HG03097 (cell line): ENCODE results near the gene RBM33.
A peak's percentile ranks its signal among the peaks of the same experiment; 100 is the strongest.

Experiments used
- ATAC-seq: cut with Tn5 transposase; IDR thresholded peaks from one replicate; pipeline ENCODE4 v1.9.1; 2021; ENCODE audit not compliant: unreplicated experiment, low FRiP score

Gene RBM33

DNA sequence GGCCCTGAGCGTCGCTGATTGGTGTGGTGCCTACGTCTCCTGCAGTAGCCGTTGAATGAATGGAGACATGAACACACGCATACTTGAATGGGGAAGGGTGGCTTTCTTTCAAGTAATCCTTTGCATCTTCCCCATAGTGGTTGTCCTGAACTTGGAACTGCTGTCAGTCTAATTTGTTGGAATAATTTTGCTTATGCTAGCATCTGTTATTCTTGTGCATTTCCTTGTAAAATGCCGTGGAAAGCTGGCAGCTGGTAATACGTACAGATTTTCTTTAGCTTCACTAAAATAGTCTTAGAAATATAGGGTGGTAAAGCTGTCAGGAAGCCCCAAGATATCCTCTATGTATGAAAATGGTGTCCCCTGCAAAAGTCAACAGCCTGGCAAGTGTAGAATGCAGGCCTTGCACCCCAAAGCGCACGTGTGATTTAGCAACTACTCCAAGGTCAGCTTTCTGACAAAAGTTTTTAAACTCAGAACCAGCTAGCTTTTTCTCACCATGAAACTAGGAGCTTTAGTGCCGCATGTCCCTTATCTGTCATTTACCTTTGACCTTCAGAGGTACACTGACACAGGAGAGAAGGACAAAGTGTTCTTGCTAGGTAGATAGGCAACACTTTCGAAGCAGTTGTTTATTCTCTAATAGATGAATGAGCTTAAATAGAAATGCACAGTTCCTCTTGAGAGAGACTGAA lies 70.8 kb downstream of the RBM33 start:
- no peak for ATAC-seq

DNA sequence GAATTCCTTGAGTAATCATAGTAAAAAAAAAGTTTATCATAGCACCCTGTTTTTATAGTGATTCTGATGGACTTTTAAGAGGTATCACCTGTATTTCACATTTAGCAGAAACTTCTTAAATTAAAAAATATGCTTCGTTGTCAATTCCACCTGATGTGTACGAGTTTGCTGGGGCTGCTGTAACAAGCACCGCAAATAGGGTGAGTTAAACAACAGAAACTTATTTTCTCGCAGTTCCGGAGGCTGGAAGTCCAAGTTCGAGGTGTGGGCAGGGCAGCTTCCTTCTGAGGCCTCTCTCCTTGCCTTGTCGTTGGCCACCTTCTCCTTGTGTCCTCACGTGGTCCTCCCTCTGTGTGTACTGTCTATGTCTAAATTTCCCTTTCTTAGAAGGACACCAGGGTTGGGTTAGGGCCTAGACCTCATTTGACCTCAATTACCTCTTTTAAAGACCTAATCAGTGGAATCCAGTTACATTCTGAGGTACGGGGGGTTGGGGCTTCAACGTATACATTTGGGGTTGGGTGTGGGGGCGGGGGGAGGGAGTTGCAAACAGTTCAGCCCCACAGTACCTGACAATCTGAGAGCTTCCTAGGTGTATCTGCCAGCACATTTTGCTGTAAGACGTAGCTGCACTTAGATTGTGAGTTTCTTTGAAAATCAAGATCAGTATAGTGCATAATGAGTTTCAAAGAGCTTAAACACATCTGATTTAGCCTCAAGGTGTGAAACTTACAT lies 72.7 kb downstream of the RBM33 start:
- no peak for ATAC-seq

GRCh38 chr7:155721056-155721455 lies 76.6 kb downstream of the RBM33 start:
- ATAC-seq, result no peak

DNA sequence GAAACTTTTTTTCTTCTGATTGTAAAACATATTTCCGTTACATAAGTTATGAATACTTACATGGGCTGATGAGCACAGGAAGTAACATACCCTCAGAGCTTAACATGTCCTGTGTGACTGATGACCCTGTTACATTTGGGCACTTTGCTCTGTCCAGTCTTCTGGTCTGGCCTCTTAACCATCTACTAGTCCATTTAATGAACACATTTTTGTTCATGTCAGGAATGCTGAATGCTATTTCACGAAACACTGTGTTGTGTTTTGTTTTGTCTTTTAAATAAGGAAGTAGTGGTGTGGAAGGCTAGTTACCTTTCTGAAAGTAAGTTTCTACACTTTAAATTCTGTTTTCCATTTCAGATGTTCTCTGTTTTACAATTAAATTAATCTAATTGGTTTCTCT lies 77.7 kb downstream of the RBM33 start:
- ATAC-seq, result peak; percentile 62

GRCh38 chr7:155722936-155723335 lies 78.5 kb downstream of the RBM33 start:
- ATAC-seq, result no peak

DNA sequence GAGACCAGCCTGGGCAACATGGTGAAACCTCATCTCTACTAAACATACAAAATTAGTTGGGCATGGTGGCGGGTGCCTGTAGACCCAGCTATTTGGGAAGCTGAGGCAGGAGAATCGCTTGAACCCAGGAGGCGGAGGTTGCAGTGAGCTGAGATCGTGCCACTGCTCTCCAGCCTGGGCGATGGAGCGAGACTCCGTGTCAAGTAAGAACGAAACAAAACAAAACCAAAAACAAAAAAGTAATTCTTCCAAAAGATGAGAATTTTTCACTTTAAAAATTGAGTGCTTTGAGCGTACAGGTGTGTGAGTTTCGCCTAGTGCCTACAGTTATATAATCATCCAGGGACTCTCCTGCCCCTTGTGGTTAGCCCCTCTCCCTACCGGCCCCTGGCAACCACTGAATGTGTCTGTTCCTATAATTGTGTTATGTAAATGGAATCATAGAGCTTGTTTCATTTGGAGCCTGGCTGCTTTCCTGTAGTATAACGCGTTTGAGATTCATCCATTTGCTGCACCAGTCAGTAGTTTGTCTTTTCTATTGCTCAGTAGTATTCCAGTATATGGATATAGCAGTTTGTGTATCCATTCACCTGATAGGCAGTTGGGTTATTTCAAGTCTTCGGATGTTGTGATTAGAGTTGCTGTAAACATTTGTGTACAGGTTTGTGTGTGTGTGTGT lies 80.0 kb downstream of the RBM33 start:
- ATAC-seq, result no peak

GRCh38 chr7:155725006-155725355 lies 80.5 kb downstream of the RBM33 start:
- no peak for ATAC-seq

DNA sequence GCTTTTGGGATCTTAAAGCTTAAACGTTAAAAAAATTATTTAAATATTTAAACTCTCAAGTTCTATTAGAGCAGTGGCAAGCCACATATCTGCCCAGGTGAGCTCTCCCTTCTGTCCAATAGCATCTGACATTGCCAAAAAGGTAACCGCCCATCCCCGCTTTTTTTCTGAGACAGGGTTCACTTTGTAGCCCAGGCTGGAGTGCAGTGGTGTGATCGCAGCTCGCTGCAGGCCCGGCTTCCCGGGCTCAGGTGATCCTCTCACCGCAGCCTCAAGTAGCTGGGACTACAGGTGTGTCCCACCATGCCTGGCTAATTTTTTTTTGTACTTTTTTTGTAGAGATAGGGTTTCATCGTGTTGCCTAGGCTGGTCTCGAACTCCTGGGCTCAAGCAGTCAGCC lies 83.2 kb downstream of the RBM33 start:
- ATAC-seq, result no peak

DNA sequence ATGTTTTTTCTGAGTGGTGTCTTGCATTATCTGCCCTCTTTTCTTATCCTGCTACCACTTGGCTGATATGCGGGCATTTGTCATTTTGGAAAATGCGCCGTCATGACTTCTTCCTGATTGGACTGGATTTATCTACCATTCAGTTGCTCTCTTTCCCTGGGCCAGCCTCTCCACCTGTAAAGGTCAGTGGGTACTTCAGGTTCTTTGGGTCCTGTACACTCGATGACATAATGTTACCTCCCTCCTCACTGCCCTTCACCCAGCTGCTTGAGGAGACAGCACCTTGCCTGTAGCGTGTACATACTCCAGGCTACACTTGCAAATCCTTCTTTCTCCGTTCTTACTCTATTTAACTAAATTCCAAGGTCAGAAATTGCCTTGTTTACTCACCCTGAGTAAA lies 83.7 kb downstream of the RBM33 start:
- no peak for ATAC-seq

DNA sequence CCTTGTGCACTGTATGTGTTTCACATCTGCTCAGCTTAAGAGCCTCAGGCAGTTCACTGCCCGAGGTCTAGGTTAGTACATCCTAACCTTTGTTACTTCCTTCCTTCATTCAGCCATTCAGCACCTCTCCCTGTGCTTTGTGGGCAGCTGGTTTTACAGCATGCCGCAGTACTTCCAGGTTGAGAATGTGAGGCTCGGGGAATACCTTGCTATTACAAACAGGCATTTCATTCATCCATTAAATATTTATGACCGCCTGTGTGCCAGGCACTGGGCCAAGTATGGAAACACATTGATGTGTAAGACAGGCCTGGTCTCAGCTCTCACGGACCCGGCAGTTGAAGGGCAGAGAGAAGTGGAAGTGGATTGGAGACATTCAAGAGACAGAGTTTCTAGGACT lies 85.4 kb downstream of the RBM33 start:
- no peak for ATAC-seq

GRCh38 chr7:155731380-155731779 lies 86.9 kb downstream of the RBM33 start:
- no peak for ATAC-seq

GRCh38 chr7:155731871-155732270 lies 87.4 kb downstream of the RBM33 start:
- no peak for ATAC-seq

GRCh38 chr7:155732286-155732685 lies 87.8 kb downstream of the RBM33 start:
- no peak for ATAC-seq

DNA sequence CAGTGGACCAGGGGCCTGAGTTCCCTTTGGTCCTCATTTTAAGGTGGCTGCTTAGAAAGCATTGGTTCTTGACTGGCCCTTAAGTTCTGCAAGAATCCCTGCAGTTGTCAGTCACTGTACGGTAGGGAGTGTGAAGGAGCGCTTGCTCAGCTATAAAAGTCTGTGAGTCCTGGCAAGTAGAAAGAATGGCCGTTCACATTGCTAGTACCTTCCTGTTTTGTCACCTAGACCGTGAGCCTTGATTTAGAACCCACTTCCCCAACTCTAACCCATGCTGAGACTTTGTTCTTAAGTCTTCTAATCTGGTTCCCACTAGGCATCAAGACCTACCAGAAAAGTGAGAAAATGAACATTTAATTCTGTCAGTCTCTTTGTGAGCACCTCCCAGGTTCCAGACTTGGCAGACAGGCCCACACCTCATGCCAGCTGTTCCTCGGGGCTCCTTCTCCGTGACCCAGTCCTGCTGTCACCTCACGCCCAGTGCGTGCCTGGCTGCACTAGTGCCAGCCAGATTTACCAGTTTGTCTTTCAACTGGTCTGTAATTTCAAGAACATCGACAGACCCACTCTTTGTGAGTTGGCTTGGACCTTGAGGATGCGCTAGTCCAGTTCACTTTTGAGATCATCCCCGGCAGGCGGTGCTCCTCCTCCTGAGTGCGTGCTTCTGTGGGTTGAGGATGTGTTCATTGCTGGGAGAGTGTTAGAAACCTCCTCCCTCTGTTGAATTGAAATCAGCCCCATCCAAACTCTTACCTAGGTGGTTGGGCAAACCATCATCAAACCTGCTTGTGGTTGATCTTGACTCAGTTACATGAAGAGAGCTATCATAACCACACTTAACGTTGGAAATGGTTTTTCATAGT lies 89.4 kb downstream of the RBM33 start:
- no peak for ATAC-seq

GRCh38 chr7:155734445-155734809 lies 90.0 kb downstream of the RBM33 start:
- ATAC-seq, result no peak

DNA sequence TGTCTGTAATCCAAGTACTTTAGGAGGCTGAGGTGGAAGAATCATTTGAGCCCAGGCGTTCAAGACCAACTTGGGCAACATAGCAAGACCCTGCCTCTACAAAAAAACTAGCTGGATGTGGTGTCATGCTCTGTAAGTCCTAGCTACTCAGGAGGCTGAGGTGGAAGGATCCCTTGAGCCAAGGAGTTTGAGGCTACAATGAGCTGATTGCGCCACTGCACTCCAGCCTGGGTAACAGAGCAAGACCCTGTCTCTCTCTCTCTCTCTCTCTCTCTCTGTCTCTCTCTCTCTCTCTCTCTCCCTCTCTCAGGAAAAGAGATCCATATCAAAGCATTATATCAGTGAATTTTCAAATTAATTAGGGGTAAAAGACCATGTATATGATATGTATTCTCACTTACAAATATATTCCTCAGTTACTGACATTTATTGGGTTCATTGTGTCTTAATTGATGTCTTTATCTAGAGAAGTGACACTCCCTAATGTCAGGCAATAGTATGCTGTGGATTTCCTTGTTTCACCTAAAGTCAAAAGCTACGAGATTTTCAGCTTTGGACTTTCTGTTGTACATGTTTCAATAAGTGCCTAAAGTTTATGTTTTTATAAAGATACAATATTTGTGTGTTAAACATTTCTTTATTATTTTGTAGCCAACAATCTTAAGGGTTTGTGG lies 91.1 kb downstream of the RBM33 start:
- ATAC-seq, result no peak

- ATAC-seq, result no peak
Observed at GRCh38 chr7:155737590-155737989, 93.1 kb downstream of the RBM33 start.

DNA sequence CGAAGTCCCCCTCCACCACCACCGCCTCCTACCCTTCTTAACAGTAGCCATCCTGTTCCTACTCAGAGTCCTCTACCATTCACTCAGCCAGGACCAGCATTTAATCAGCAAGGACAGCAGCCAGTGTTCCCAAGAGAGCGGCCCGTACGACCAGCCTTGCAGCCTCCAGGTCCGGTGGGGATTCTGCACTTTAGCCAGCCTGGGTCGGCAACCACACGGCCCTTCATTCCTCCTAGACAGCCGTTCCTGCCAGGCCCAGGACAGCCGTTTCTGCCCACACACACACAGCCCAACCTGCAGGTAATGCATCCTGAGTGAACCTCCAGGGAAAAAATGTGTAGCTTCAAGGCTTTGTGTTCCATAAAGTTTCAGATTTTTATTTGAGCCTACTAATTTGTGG lies 93.6 kb downstream of the RBM33 start:
- ATAC-seq, result no peak

GRCh38 chr7:155738652-155739537 lies 94.4 kb downstream of the RBM33 start:
- no peak for ATAC-seq
